Neuronal stem cell (in vitro differentiated cells): ENCODE results near the gene FLRT2.

Source experiments
- DNase-seq: peaks from one replicate; pipeline ENCODE4 v3.0.0-alpha.2; 2013; ENCODE audit warnings: low spot score
- H2AFZ ChIP-seq: one replicate; pipeline ENCODE4 v1.6.1; 2013; ENCODE audit warnings: mild to moderate bottlenecking, low read length, inconsistent platforms
- H2AK5ac ChIP-seq: 2 replicates; pipeline ENCODE4 v1.6.1; 2013; ENCODE audit warnings: low read depth, mild to moderate bottlenecking, inconsistent platforms, low read length, moderate library complexity, mixed read lengths
- H2BK120ac ChIP-seq: 2 replicates; pipeline ENCODE4 v1.6.1; 2013; ENCODE audit warnings: low read depth, mild to moderate bottlenecking, inconsistent platforms, low read length, moderate library complexity, mixed read lengths
- H2BK12ac ChIP-seq: one replicate; pipeline ENCODE4 v1.6.1; 2013; ENCODE audit warnings: low read length, inconsistent platforms
- H2BK15ac ChIP-seq: 2 replicates; pipeline ENCODE4 v1.6.1; 2013; ENCODE audit warnings: mild to moderate bottlenecking, low read length, inconsistent platforms, mixed read lengths
- H2BK5ac ChIP-seq: one replicate; pipeline ENCODE4 v1.6.1; 2013; ENCODE audit warnings: inconsistent platforms, mild to moderate bottlenecking, low read length, moderate library complexity
- H3K14ac ChIP-seq: one replicate; pipeline ENCODE4 v1.6.1; 2013; ENCODE audit warnings: low read length, inconsistent platforms
- H3K18ac ChIP-seq: 2 replicates; pipeline ENCODE4 v1.6.1; 2013; ENCODE audit warnings: low read length, inconsistent platforms
- H3K23ac ChIP-seq: 2 replicates; pipeline ENCODE4 v1.6.1; 2013; ENCODE audit warnings: low read depth, mild to moderate bottlenecking, mixed read lengths, low read length, inconsistent platforms; ENCODE audit not compliant: poor library complexity
- H3K27ac ChIP-seq: replicated peaks from 3 replicates; pipeline ENCODE4 v1.5.1; 2013; ENCODE audit warnings: low read length, inconsistent platforms
- H3K27me3 ChIP-seq, 3 experiments: 2 replicates each; pipeline ENCODE4 v1.6.1; 2013; ENCODE audit warnings: low read length in 3 of 3, mild to moderate bottlenecking in 2 of 3, inconsistent platforms in 1 of 3, low read depth in 1 of 3, mixed read lengths in 1 of 3, moderate library complexity in 1 of 3; ENCODE audit not compliant: control insufficient read depth in 3 of 3, insufficient read depth in 3 of 3
- H3K36me3 ChIP-seq, 2 donors: replicated peaks in 1 of 2; 2 replicates each; pipeline ENCODE4 v1.6.1; 2013; ENCODE audit warnings: low read length in 2 of 2; ENCODE audit not compliant: control insufficient read depth in 2 of 2, insufficient read depth in 2 of 2
- H3K4ac ChIP-seq: 2 replicates; pipeline ENCODE4 v1.6.1; 2013; ENCODE audit warnings: inconsistent platforms, mild to moderate bottlenecking, low read length, moderate library complexity
- H3K4me1 ChIP-seq, 2 donors: 1 replicate in 1 of 2; 2 replicates in 1 of 2; pipeline ENCODE4 v1.6.1; 2013; ENCODE audit warnings: low read length in 2 of 2, low read depth in 1 of 2; ENCODE audit not compliant: control insufficient read depth in 2 of 2, insufficient read depth in 1 of 2
- H3K4me2 ChIP-seq: one replicate; pipeline ENCODE4 v1.6.1; 2013; ENCODE audit warnings: mild to moderate bottlenecking, low read length, inconsistent platforms; ENCODE audit not compliant: insufficient read depth, poor library complexity, severe bottlenecking
- H3K4me3 ChIP-seq, 2 donors: 2 replicates each; pipeline ENCODE4 v1.5.1; 2013; ENCODE audit warnings: low read length in 2 of 2, mild to moderate bottlenecking in 2 of 2, inconsistent platforms in 1 of 2, moderate library complexity in 1 of 2
- H3K79me1 ChIP-seq: one replicate; pipeline ENCODE4 v1.6.1; 2013; ENCODE audit warnings: low read depth, mild to moderate bottlenecking, inconsistent platforms, low read length, moderate library complexity
- H3K9ac ChIP-seq: one replicate; pipeline ENCODE4 v1.6.1; 2013; ENCODE audit warnings: mild to moderate bottlenecking, low read depth, low read length, inconsistent platforms; ENCODE audit not compliant: poor library complexity
- H3K9me3 ChIP-seq, 2 donors: replicated peaks in 1 of 2; 2 replicates each; pipeline versions ENCODE3 to v1.6.1; 2013; ENCODE audit warnings: low read length in 2 of 2, mild to moderate bottlenecking in 2 of 2, inconsistent platforms in 1 of 2, low read depth in 1 of 2, mixed read lengths in 1 of 2, moderate library complexity in 1 of 2; ENCODE audit not compliant: control insufficient read depth in 2 of 2, insufficient read depth in 1 of 2
- H4K8ac ChIP-seq: one replicate; pipeline ENCODE4 v1.6.1; 2013; ENCODE audit warnings: low read depth, mild to moderate bottlenecking, inconsistent platforms, low read length, moderate library complexity
- H4K91ac ChIP-seq: one replicate; pipeline ENCODE4 v1.6.1; 2013; ENCODE audit warnings: low read length, low read depth, mild to moderate bottlenecking, inconsistent platforms; ENCODE audit not compliant: poor library complexity
- WGBS, 2 donors: extraction: QIAGEN DNeasy Blood & Tissue Kit; methylation state at CpG; one replicate each; pipeline ENCODE4 v1.1.7; 2013; ENCODE audit warnings: missing lambda C conversion rate in 2 of 2, mixed read lengths in 1 of 2; ENCODE audit not compliant: insufficient read length in 2 of 2, insufficient replicate concordance in 1 of 2; ENCODE audit errors: extremely low coverage in 2 of 2; 5-methylcytosine and 5-hydroxymethylcytosine counted together

Gene FLRT2

GRCh38 chr14:85602345-85602744 is 72.4 kb downstream of the FLRT2 start:
- Histone ChIP-seq H3K4ac (no peak overlapping the region), H3K4me1 (peaks cover 0 to 1% of the 10 kb centered on the region in 2 donors), H3K27ac (no peak overlapping the region), H2AK5ac (no peak overlapping the region), H2BK120ac (no peak overlapping the region), H3K23ac (no peak overlapping the region), H3K18ac (no peak overlapping the region), H3K14ac (no peak overlapping the region), H3K36me3 (peaks cover 0 to 2% of the 10 kb centered on the region in 2 donors), H3K27me3 (no peaks in the 10 kb centered on the region), H4K8ac (no peak overlapping the region), H3K4me2 (no peak overlapping the region), H3K9me3 (no peaks in the 10 kb centered on the region), H4K91ac (no peak overlapping the region), H2AFZ (no peak overlapping the region), H3K9ac (no peak overlapping the region), H2BK15ac (no peak overlapping the region), H2BK5ac (no peak overlapping the region), H3K4me3 (no peak overlapping the region), H3K79me1 (no peaks in the 10 kb centered on the region), H2BK12ac (no peak overlapping the region)
- no peak for DNase-seq
- WGBS, 2 donors: no CpG with 5 or more reads among the region's 6 CpGs

GRCh38 chr14:85604021-85604420 is 74.1 kb downstream of the FLRT2 start:
- Histone ChIP-seq H3K9me3 (no peaks in the 10 kb centered on the region), H4K8ac (no peak overlapping the region), H3K18ac (no peak overlapping the region), H3K4me2 (no peak overlapping the region), H2BK15ac (no peak overlapping the region), H3K27me3 (no peaks in the 10 kb centered on the region), H3K27ac (no peak overlapping the region), H3K4ac (no peak overlapping the region), H3K14ac (no peak overlapping the region), H2BK5ac (no peak overlapping the region), H3K79me1 (no peaks in the 10 kb centered on the region), H4K91ac (no peak overlapping the region), H3K4me1 (peaks cover 0 to 1% of the 10 kb centered on the region in 2 donors), H3K4me3 (no peak overlapping the region), H3K36me3 (no peaks in the 10 kb centered on the region), H2AFZ (no peak overlapping the region), H3K23ac (no peak overlapping the region), H2BK120ac (no peak overlapping the region), H2BK12ac (no peak overlapping the region), H2AK5ac (no peak overlapping the region), H3K9ac (no peak overlapping the region)
- DNase-seq: no peak
- WGBS, 2 donors: no CpG with 5 or more reads among the region's 4 CpGs

- Histone ChIP-seq H3K27me3 (no peaks in the 10 kb centered on the region), H3K18ac (no peak overlapping the region), H3K9me3 (no peaks in the 10 kb centered on the region), H3K4me3 (no peak overlapping the region), H3K27ac (no peak overlapping the region), H2BK12ac (no peak overlapping the region), H3K23ac (no peak overlapping the region), H3K4ac (no peak overlapping the region), H2BK15ac (no peak overlapping the region), H3K4me1 (peaks cover 0 to 1% of the 10 kb centered on the region in 2 donors), H3K79me1 (no peaks in the 10 kb centered on the region), H2BK5ac (no peak overlapping the region), H3K14ac (no peak overlapping the region), H2AFZ (no peak overlapping the region), H3K4me2 (no peak overlapping the region), H4K91ac (no peak overlapping the region), H3K9ac (no peak overlapping the region), H3K36me3 (no peaks in the 10 kb centered on the region), H2BK120ac (no peak overlapping the region), H2AK5ac (no peak overlapping the region), H4K8ac (no peak overlapping the region)
- WGBS, 2 donors: no CpG with 5 or more reads among the region's 2 CpGs
- no peak for DNase-seq
Observed at GRCh38 chr14:85604714-85605113, 74.8 kb downstream of the FLRT2 start.

GRCh38 chr14:85607651-85608081 is 77.7 kb downstream of the FLRT2 start:
- WGBS, 2 donors: no CpG with 5 or more reads among the region's 3 CpGs
- Histone ChIP-seq H3K4me2 (no peak overlapping the region), H3K4me1 (no peaks in the 10 kb centered on the region), H3K4ac (no peak overlapping the region), H2AFZ (no peak overlapping the region), H4K91ac (no peak overlapping the region), H3K79me1 (no peaks in the 10 kb centered on the region), H3K9me3 (no peaks in the 10 kb centered on the region), H3K14ac (no peak overlapping the region), H3K27me3 (no peaks in the 10 kb centered on the region), H3K9ac (no peak overlapping the region), H3K18ac (no peak overlapping the region), H2BK12ac (no peak overlapping the region), H3K36me3 (no peaks in the 10 kb centered on the region), H4K8ac (no peak overlapping the region), H3K23ac (no peak overlapping the region), H2AK5ac (no peak overlapping the region), H3K27ac (no peak overlapping the region), H3K4me3 (no peak overlapping the region), H2BK5ac (no peak overlapping the region), H2BK120ac (no peak overlapping the region), H2BK15ac (no peak overlapping the region)
- no peak for DNase-seq
